Mucosa of descending colon (tissue), 3 donors: Measurements from ENCODE around the gene BAG3. TPM values are rescaled to one million over a fixed set of nuclear protein-coding genes. Genes with fewer than 3 reads are reported as not detected.
A peak's percentile ranks its signal among the peaks of the same experiment; 100 is the strongest.

Experiments
- ATAC-seq: fragments of 200-7000 bp; cut with Tn5 transposase; one replicate; pipeline ENCODE4 v1.9.1; 2020; ENCODE audit warnings: mild to moderate bottlenecking, moderate library complexity
- DNase-seq, 3 donors: peaks; one replicate each; pipeline ENCODE4 v3.0.0-alpha.2; 2020
- H3K36me3 ChIP-seq: fragments of 200-600 bp; one replicate; pipeline ENCODE4 v1.8.0; 2021; ENCODE audit warnings: low read depth, mild to moderate bottlenecking
- H3K4me1 ChIP-seq: fragments of 200-600 bp; one replicate; pipeline ENCODE4 v1.8.0; 2021; ENCODE audit warnings: low read depth, mild to moderate bottlenecking
- H3K4me3 ChIP-seq: fragments of 200-600 bp; one replicate; pipeline ENCODE4 v1.8.0; 2021; ENCODE audit warnings: mild to moderate bottlenecking
- H3K9me3 ChIP-seq: fragments of 200-600 bp; one replicate; pipeline ENCODE4 v1.8.0; 2021; ENCODE audit warnings: mild to moderate bottlenecking
- CTCF ChIP-seq: fragments of 200-600 bp; IDR thresholded peaks from one replicate; pipeline ENCODE4 v1.8.0; 2022; ENCODE audit warnings: antibody characterized with exemption, mild to moderate bottlenecking
- intact Hi-C, 2 donors: fragments of 100-400 bp; cut with DNase I in 1 of 2; cut with micrococcal nuclease in 1 of 2; formaldehyde crosslinking; loops; one replicate each; pipeline versions ENCODE4 v1.11.0 to v1.11.1; 2022; cut with DNase I, micrococcal nuclease
- total RNA-seq, 3 donors: library from RNA; stranded (reverse); fragmentation: NEBNext Ultra II Directional in 2 of 3; extraction: Animal tissue kit (Norgen Biotek cat#: 25700) in 2 of 3; gene quantifications; one replicate each; pipeline versions ENCODE4 v1.2.1 to v1.2.4, GENCODE V29; 2021 to 2023
- donor health status: DM: no; HTN: no; CAD: no; lungs with moderate emphysema.
- donor health status: DM: no; HTN: no; CAD: no.
- donor health status: DM: no; HTN: yes; CAD: no.

Gene BAG3
- total RNA-seq, 3 donors from 2014 or later, result 15.4 to 55.9 (median 26.3) TPM

- ATAC-seq (peak; percentile 19), DNase-seq (peak in 1 of 3 donors; percentile 51)
- H3K36me3 ChIP-seq, result no peaks in the 10 kb centered on the region
- H3K4me3 ChIP-seq, result peak overlapping the region; percentile 80
- peaks cover 15% of the 10 kb centered on the region for H3K4me1 ChIP-seq
- H3K9me3 ChIP-seq, result no peaks in the 10 kb centered on the region
- intact Hi-C loops, result no loop called here
- no peak for TF ChIP-seq CTCF
Measured at GRCh38 chr10:119724593-119725516, 73.7 kb downstream of the BAG3 start.

GRCh38 chr10:119725517-119725827 is 74.3 kb downstream of the BAG3 start:
- TF ChIP-seq CTCF, result no peak
- DNase-seq (no peak), ATAC-seq (no peak)
- Histone ChIP-seq H3K4me1 (peaks cover 15% of the 10 kb centered on the region), H3K36me3 (no peaks in the 10 kb centered on the region), H3K4me3 (peak overlapping the region; percentile 80), H3K9me3 (no peaks in the 10 kb centered on the region)
- intact Hi-C loops, result no loop called here

GRCh38 chr10:119725828-119726675 is 74.9 kb downstream of the BAG3 start, which contains the start of gene INPP5F:
TSS of gene INPP5F (plus strand) at chr10:119726050. CDS start at chr10:119726263, 213 bp downstream.
- Histone ChIP-seq H3K4me1 (peaks cover 15% of the 10 kb centered on the region), H3K4me3 (peak within 1 kb of the TSS; percentile 80), H3K9me3 (no peaks in the 10 kb centered on the region), H3K36me3 (no peaks in the 10 kb centered on the region)
- ATAC-seq (peak; percentile 98), DNase-seq (peak; percentile 100)
- peak; percentile 30 for TF ChIP-seq CTCF
- intact Hi-C loops, result no loop called here

GRCh38 chr10:119726676-119727261 is 75.6 kb downstream of the BAG3 start:
- TF ChIP-seq CTCF, result no peak
- no peaks in the 10 kb centered on the region for H3K36me3 ChIP-seq
- intact Hi-C loops, result no loop called here
- ATAC-seq (no peak), DNase-seq (no peak)
- H3K4me3 ChIP-seq, result peak overlapping the region; percentile 80
- H3K9me3 ChIP-seq, result no peaks in the 10 kb centered on the region
- peaks cover 15% of the 10 kb centered on the region for H3K4me1 ChIP-seq

Other genes with a start within 250 kb of the BAG3 start
- 10 to 100 TPM; 14.9 to 68.8 (median 19.2) TPM for gene RGS10, start 108.7 kb upstream of the BAG3 start, total RNA-seq
- gene TIAL1, start 54.4 kb upstream of the BAG3 start, total RNA-seq, result 100 to 1,000 TPM in 2 of 3 donors, 10 to 100 TPM in 1; 85.6 to 122 (median 101) TPM
- 10 to 100 TPM; 12.5 to 19.9 (median 13.2) TPM for gene INPP5F, start 74.7 kb downstream of the BAG3 start, total RNA-seq
- 10 to 100 TPM; 38.8 to 50.4 (median 39.6) TPM for gene MCMBP, start 221.5 kb downstream of the BAG3 start, total RNA-seq
- gene SEC23IP, start 241.3 kb downstream of the BAG3 start, total RNA-seq, result 10 to 100 TPM; 50.9 to 67.7 (median 66.3) TPM